Spinal cord (tissue), 10 donors: ENCODE results near the gene ARAP2. TPM values are rescaled to one million over a fixed set of nuclear protein-coding genes. Genes with fewer than 3 reads are reported as not detected.

ENCODE experiments used
- DNase-seq, 6 donors: peaks; one replicate each; pipeline versions ENCODE4 v3.0.0 to v3.0.0-alpha.2; 2013 to 2015; ENCODE audit warnings: low spot score in 6 of 6, low read depth in 4 of 6
- H3K27ac ChIP-seq: one replicate; pipeline ENCODE4 v1.5.1; 2013; ENCODE audit warnings: low read depth, low read length, control low read depth
- H3K27me3 ChIP-seq: one replicate; pipeline ENCODE4 v1.6.1; 2013; ENCODE audit warnings: low read length; ENCODE audit not compliant: control insufficient read depth, insufficient read depth
- H3K36me3 ChIP-seq: one replicate; pipeline ENCODE4 v1.6.1; 2013; ENCODE audit warnings: low read length; ENCODE audit not compliant: control insufficient read depth, insufficient read depth
- H3K4me1 ChIP-seq: one replicate; pipeline ENCODE4 v1.6.1; 2013; ENCODE audit warnings: low read length; ENCODE audit not compliant: control insufficient read depth, insufficient read depth
- H3K4me3 ChIP-seq: one replicate; pipeline ENCODE4 v1.5.1; 2013; ENCODE audit warnings: low read depth, low read length, control low read depth
- H3K9me3 ChIP-seq: one replicate; pipeline ENCODE4 v1.6.1; 2013; ENCODE audit warnings: low read length; ENCODE audit not compliant: control insufficient read depth, insufficient read depth
- WGBS: methylation state at CpG from one replicate; pipeline ENCODE4 v1.1.5; 2013; ENCODE audit warnings: missing lambda C conversion rate; ENCODE audit not compliant: insufficient coverage; 5-methylcytosine and 5-hydroxymethylcytosine counted together
- polyA plus RNA-seq, 2 donors: library from polyadenylated mRNA; unstranded; fragments of 120-200 nt; gene quantifications; one replicate each; pipeline ENCODE4 v1.2.1, GENCODE V29; 2013; ENCODE audit not compliant: insufficient read length in 2 of 2
- total RNA-seq, 2 donors: library from RNA; depleted of rRNA in 1 of 2; stranded (reverse); fragments of 120-200 nt in 1 of 2; fragments of >200 nt in 1 of 2; gene quantifications; one replicate each; pipeline versions ENCODE4 v1.2.3 to v1.2.4, GENCODE V29; 2013 to 2014
- donor health status: healthy.

ARAP2 gene
- total and polyA plus RNA-seq, 4 donors = 15.9 to 95.8 (median 25.5) TPM

DNA sequence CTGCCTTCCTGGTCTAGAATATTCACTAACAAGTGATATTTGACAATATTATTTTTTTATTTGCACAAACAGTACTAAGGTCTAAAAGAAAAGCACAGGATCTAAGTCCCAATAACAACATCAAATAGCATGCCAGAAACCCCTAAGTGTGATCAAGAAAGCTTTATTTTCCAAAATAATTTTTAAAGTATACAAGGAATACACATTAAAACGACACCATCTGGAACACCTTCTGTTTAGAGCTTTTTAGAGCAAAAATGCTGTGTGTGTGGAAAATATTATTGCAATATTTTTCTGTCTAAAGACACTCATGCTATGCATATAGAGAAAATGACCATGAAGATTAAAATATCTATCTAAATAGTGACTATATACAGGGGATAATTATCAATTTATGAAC, 103.1 kb downstream of the ARAP2 start:
- no peaks in the 10 kb centered on the region for H3K27me3 ChIP-seq
- no peaks in the 10 kb centered on the region for H3K4me1 ChIP-seq
- DNase-seq = peak in 2 of 6 donors; percentile 51 to 65
- no peaks in the 10 kb centered on the region for H3K36me3 ChIP-seq
- no peak overlapping the region for H3K4me3 ChIP-seq
- no peak overlapping the region for H3K27ac ChIP-seq
- no peaks in the 10 kb centered on the region for H3K9me3 ChIP-seq
- no CpG with 5 or more reads among the region's 1 CpG for WGBS

DNA sequence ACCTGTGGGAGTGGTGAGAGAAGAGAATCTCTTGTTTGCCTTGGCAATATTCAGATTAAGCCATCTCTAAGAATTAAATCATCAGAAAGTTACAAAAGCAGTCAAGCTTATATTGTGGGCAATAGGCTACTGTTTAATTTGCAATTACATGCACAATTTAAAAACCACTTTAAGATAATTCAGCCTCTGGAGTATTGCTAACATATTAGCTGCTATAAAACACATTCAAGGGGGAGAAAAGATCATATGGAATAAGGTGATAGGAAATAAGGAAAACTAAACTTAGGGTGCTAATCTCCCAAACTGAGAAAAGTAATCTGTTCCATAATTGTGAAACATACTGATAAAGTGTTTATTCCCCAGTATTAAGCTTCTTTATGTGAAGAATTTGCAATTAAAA, 103.9 kb downstream of the ARAP2 start:
- Histone ChIP-seq H3K27me3 (no peaks in the 10 kb centered on the region), H3K27ac (no peak overlapping the region), H3K4me1 (no peaks in the 10 kb centered on the region), H3K4me3 (no peak overlapping the region), H3K36me3 (no peaks in the 10 kb centered on the region), H3K9me3 (no peaks in the 10 kb centered on the region)
- peak in 1 of 6 donors; percentile 64 for DNase-seq

DNA sequence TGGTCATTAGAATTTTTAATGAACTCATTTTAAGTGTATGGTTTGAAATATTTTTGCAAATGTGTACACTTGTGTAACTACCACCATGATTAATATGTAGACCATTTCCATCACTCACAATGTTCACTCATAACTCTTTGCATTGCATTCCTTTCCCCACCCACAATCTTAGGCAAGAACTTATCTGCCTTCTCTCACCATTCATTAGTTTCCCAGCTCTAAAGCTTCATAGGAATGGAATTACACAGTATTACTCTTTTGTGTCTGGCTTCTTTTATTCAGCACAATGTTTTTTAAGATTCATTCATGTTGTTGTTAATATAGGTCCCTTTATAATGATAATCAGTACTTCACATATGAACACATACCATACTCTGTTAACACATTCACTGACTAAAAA, 106.1 kb downstream of the ARAP2 start:
- Histone ChIP-seq H3K4me3 (no peak overlapping the region), H3K27me3 (no peaks in the 10 kb centered on the region), H3K4me1 (no peaks in the 10 kb centered on the region), H3K27ac (no peak overlapping the region), H3K9me3 (no peaks in the 10 kb centered on the region), H3K36me3 (no peaks in the 10 kb centered on the region)
- no peak for DNase-seq

DNA sequence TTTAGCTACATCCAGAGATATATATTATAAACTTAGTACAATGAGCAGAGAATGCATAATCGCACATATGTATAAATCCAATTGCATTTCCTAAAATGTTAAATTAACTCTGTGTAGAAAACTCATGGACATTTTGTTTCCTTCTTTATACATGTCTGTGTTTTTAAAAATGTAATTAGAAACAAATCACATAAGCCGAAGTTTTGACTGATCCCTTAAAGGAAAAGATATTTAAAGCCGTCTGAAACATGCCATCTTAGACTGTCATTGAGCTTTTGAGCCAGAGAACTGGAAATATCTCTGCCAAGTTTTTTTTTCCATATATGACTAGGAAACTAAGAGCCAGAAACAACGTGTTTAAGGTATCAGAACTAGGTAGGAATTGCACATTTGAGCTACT, 107.0 kb downstream of the ARAP2 start:
- no CpG with 5 or more reads among the region's 4 CpGs for WGBS
- Histone ChIP-seq H3K27ac (no peak overlapping the region), H3K4me1 (no peaks in the 10 kb centered on the region), H3K9me3 (no peaks in the 10 kb centered on the region), H3K4me3 (no peak overlapping the region), H3K36me3 (no peaks in the 10 kb centered on the region), H3K27me3 (no peaks in the 10 kb centered on the region)
- DNase-seq = peak in 1 of 6 donors; percentile 55

DNA sequence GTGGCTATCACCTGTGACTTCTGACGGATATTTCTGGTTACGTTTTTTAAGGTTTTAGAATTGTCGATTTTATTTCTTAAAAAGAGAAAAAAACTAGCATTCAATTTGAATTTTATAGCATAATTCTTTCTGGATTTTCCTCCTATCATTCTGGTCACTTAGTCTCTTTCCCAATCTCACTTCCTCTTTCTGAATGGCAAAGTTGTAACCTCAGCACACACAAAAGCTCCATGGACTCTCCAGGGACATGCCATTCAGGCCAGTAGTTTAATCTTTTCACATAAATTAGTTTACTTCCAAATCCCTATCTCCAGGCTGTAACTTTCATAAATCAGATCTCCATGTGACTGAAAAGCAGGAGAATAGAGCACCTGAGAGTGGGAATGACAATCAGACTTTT, 110.7 kb downstream of the ARAP2 start:
- H3K36me3 ChIP-seq = no peaks in the 10 kb centered on the region
- no peak for DNase-seq
- no peaks in the 10 kb centered on the region for H3K4me1 ChIP-seq
- H3K27ac ChIP-seq = no peak overlapping the region
- H3K27me3 ChIP-seq = no peaks in the 10 kb centered on the region
- H3K9me3 ChIP-seq = no peaks in the 10 kb centered on the region
- no CpG with 5 or more reads among the region's 3 CpGs for WGBS
- H3K4me3 ChIP-seq = no peak overlapping the region

DNA sequence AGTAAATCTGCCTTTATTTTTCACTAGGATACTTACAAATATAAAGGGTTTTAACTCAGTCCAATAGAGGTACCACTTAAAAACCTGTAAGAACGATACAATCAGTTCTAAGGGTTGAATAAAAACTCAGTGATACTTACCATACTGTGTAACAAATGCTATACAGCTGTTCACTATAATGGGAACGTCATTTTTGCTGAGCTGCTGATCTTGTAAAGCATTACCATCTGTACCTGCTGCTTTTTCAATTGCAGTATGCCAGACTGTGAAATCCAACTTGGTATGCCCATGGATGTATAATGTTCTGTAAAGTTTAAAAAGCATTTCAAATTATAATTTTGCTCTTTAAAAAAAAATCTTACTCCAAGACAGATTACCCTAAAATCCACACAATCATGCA, 111.2 kb downstream of the ARAP2 start:
- DNase-seq = peak in 2 of 6 donors; percentile 65 to 80
- no peaks in the 10 kb centered on the region for H3K27me3 ChIP-seq
- H3K36me3 ChIP-seq = no peaks in the 10 kb centered on the region
- no peak overlapping the region for H3K4me3 ChIP-seq
- no peaks in the 10 kb centered on the region for H3K4me1 ChIP-seq
- no CpG with 5 or more reads among the region's 2 CpGs for WGBS
- no peak overlapping the region for H3K27ac ChIP-seq
- no peaks in the 10 kb centered on the region for H3K9me3 ChIP-seq

DNA sequence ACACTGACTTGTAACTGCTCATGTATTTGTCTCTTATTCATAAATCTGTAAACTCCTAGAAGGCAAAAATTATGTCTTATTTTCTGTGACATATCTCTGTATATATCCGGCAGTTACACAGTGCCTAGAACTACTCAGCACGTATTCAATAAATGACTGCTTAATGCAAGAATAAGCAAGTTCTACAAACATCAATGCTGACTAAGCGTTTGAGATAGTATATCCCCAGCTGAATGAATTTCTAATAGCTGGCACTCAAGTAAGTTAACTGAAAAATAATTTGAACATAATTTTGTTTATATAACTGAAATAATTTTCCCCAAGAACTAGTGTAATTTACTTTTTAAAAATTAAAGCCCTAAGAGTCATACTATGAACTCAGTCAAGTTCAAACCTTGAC, 113.7 kb downstream of the ARAP2 start:
- H3K27ac ChIP-seq = no peak overlapping the region
- WGBS = no CpG with 5 or more reads among the region's 3 CpGs

DNA sequence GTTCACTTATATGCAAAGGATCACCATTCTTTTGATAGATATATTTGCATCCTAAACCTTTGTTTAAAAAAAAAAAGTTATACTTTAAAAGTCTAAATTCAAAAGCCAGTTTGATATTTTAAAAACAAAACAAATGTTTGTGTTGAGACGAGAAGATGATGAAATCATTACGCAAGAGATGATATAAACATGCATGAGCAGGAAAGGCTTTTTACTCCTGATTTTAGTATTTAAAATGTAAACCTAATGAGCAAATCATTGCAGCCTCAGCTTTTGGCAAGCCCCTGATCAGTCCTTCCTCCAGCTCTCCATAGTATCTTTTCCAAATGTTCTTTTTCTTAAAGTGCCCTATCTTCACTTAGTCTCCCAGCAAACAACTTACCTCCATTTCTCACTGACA, 115.6 kb downstream of the ARAP2 start:
- Histone ChIP-seq H3K27ac (no peak overlapping the region), H3K36me3 (no peaks in the 10 kb centered on the region), H3K4me3 (no peak overlapping the region), H3K27me3 (no peaks in the 10 kb centered on the region), H3K4me1 (no peaks in the 10 kb centered on the region), H3K9me3 (no peaks in the 10 kb centered on the region)
- no peak for DNase-seq
- WGBS = no CpG with 5 or more reads among the region's 2 CpGs

More for the DNA sequence above, 113.7 kb downstream of the ARAP2 start:
- H3K27me3 ChIP-seq = no peaks in the 10 kb centered on the region
- DNase-seq = no peak
- H3K9me3 ChIP-seq = no peaks in the 10 kb centered on the region
- no peak overlapping the region for H3K4me3 ChIP-seq
- no peaks in the 10 kb centered on the region for H3K4me1 ChIP-seq
- no peaks in the 10 kb centered on the region for H3K36me3 ChIP-seq

DNA sequence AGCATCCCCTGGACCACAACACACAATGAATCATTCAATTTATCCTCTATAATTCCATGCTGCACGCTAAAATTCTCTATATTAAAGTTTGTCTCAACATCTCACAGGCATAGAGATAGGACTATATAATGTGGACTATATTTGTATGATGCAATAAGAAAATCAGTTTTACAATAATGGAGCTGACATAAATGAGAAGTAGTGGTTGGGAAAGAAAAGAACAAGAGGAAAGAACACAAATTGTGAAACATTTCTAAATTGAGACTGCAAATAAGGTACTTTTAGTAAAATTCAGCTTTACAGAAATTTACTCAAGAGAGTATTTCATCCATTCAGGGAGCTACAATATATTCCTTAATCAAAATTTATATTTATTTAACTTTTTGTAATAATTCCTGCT, 120.4 kb downstream of the ARAP2 start:
- no peak for DNase-seq
- Histone ChIP-seq H3K4me3 (no peak overlapping the region), H3K9me3 (no peaks in the 10 kb centered on the region), H3K4me1 (no peaks in the 10 kb centered on the region), H3K27me3 (no peaks in the 10 kb centered on the region), H3K27ac (no peak overlapping the region), H3K36me3 (no peaks in the 10 kb centered on the region)
- WGBS = no CpG with 5 or more reads among the region's 1 CpG

DNA sequence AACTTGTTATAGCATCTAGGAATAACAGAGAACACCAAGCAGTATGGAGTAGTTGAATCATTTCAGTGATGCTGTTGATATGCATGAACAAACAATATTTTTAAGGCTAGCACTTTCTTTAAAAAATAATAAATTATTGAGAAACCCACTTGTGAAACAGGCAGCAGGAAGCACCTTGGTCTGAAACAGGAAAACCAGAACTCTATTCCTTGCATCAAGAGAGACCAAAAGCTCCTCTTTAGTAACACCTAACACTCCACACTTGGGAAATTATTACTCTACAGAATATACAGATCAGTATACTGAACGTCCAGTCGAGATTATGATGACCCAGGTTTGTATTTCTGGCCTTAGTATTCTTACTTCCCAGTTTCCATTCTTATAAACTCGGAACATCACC, 129.0 kb downstream of the ARAP2 start:
- WGBS = no CpG with 5 or more reads among the region's 3 CpGs
- DNase-seq = no peak
- H3K36me3 ChIP-seq = no peaks in the 10 kb centered on the region

More for the DNA sequence above, 129.0 kb downstream of the ARAP2 start:
- Histone ChIP-seq H3K27ac (no peak overlapping the region), H3K4me1 (no peaks in the 10 kb centered on the region), H3K4me3 (no peak overlapping the region), H3K9me3 (no peaks in the 10 kb centered on the region), H3K27me3 (no peaks in the 10 kb centered on the region)
